Lower leg skin (tissue), 4 donors: ENCODE measurements around the gene AUTS2. TPM values are rescaled to one million over a fixed set of nuclear protein-coding genes. Genes with fewer than 3 reads are reported as not detected.

Experiments
- DNase-seq, 2 donors: peaks; one replicate each; pipeline ENCODE4 v3.0.0-alpha.2; 2019; ENCODE audit warnings: low spot score in 2 of 2
- H3K4me3 ChIP-seq: fragments of 200-600 bp; sonication (generic); 2 replicates; pipeline ENCODE4 v1.5.1; 2017; ENCODE audit warnings: mild to moderate bottlenecking, low read depth; ENCODE audit not compliant: poor library complexity, severe bottlenecking
- POLR2A ChIP-seq, 2 donors: fragments of 450-650 bp; IDR thresholded peaks; one replicate each; pipeline ENCODE4 v1.6.1; 2016 to 2017; ENCODE audit warnings: antibody characterized with exemption in 2 of 2, mild to moderate bottlenecking in 1 of 2, moderate library complexity in 1 of 2
- WGBS, 2 donors: methylation state at CpG; one replicate each; pipeline ENCODE4 v1.1.5; 2018; 5-methylcytosine and 5-hydroxymethylcytosine counted together
- intact Hi-C: fragments of 100-400 bp; cut with DNase I; formaldehyde crosslinking; loops from one replicate; pipeline ENCODE4 v1.15.0; 2023; ENCODE audit warnings: low total_unique reads
- total RNA-seq, 4 donors: library from RNA; depleted of rRNA; stranded (reverse); fragments of >200 nt; gene quantifications; one replicate each; pipeline ENCODE4 v1.1.0, GENCODE V29; 2016
- TF ChIP-seq, protein P1 (sequence below), 3 donors: fragments of 450-650 bp; IDR thresholded peaks; one replicate each; pipeline ENCODE4 v1.5.1; 2016; ENCODE audit warnings: antibody characterized with exemption in 3 of 3, mild to moderate bottlenecking in 3 of 3, moderate library complexity in 2 of 3

Gene AUTS2
- total RNA-seq, 4 donors from 2014 or later, result 30.8 to 41.9 (median 40.5) TPM

DNA sequence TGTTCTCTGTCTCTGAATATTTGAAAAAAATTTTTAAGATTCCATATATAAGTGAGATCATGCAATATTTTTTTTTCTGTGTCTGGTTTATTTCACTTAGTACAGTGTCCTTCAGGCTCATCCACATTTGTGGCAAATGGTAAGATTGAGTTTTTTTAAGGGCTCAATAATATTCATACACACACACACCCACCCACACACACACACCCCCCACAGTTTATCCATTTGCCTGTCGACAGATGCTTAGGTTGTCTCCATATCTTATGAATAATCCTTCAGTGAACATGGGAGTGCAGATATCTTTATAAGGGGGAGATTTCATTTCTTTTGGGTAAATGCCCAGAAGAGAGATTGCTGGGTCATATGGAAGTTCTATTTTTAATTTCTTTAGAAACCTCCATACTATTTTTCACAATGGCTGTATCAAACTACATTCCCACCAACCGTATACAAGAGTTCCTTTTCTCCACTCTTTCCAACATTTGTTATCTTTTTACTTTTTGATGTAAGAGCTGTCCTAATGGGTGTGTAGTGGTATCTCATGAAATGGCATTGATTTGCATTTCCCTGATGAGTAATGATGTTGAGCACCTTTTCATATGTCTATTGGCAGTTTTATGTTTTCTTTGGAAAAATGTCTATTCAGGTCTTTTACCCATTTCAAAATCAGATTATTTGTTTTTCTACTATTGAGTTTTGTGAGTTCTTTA, 35.0 kb downstream of the AUTS2 start:
- 88 to 93% methylated on average over 2 of the region's 2 CpGs for WGBS, 2 donors

DNA sequence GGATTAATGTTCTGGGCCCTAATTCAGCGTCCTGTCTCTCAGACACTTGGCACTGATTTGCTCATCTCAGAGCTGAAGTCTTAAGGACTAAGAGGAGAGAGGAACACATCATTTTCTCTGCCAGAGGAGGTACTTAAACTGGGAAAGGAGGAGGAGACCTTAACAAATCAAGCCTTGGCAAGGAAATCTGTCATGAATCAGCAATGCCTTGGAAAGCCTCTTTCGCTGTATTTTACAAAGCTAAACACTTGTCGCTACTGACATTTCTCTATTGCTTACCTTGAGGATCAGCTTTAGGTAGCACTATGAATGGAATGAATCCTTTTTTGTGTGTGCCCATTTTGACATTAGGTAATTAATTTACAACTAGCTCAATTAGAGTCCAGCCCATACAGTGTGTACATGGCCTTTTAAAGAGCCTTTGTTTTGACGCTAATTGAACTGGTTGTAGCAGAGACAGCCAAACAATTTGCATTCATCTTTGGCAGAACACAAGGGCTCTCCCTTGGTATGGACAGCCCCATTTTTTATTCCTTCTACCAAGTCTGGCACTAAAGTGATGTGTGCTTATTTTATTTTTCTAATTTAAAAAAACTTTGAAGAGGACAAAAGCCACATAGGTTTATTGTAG, 37.4 kb downstream of the AUTS2 start:
- DNase-seq, result no peak
- TF ChIP-seq, protein P1, sequence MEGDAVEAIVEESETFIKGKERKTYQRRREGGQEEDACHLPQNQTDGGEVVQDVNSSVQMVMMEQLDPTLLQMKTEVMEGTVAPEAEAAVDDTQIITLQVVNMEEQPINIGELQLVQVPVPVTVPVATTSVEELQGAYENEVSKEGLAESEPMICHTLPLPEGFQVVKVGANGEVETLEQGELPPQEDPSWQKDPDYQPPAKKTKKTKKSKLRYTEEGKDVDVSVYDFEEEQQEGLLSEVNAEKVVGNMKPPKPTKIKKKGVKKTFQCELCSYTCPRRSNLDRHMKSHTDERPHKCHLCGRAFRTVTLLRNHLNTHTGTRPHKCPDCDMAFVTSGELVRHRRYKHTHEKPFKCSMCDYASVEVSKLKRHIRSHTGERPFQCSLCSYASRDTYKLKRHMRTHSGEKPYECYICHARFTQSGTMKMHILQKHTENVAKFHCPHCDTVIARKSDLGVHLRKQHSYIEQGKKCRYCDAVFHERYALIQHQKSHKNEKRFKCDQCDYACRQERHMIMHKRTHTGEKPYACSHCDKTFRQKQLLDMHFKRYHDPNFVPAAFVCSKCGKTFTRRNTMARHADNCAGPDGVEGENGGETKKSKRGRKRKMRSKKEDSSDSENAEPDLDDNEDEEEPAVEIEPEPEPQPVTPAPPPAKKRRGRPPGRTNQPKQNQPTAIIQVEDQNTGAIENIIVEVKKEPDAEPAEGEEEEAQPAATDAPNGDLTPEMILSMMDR (IDR thresholded peaks at IDR 0.05), result no peak
- no peak for TF ChIP-seq POLR2A (IDR thresholded peaks at IDR 0.05)
- intact Hi-C loops, result no loop called here
- no peak overlapping the region for H3K4me3 ChIP-seq
- 52 to 53% methylated on average over 4 of the region's 4 CpGs for WGBS, 2 donors

More for the DNA sequence above, 35.0 kb downstream of the AUTS2 start:
- TF ChIP-seq POLR2A (IDR thresholded peaks at IDR 0.05), result no peak
- TF ChIP-seq, protein P1 (IDR thresholded peaks at IDR 0.05), result no peak
- intact Hi-C loops, result no loop called here
- DNase-seq, result no peak
- no peak overlapping the region for H3K4me3 ChIP-seq

DNA sequence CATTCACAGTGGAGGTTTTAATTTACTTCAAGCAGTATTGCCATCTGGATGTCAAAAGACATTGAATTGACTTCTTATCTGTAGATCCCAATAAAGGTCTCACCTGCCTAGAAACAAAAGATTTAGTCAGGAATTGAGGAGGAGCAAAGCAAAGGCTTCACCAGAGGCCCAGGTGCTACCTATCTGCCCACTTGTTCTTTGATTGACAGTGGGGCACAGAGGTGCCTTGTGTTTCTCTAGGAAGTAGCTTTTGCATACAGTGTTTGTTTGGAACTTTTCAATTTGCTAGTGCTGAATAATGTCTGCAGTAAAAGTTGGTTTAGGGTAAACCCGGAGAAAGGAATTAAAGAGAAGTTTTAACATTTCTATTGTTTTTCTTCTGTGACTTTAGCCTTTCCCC, 40.4 kb downstream of the AUTS2 start:
- H3K4me3 ChIP-seq, result no peak overlapping the region
- TF ChIP-seq POLR2A (IDR thresholded peaks at IDR 0.05), result no peak
- TF ChIP-seq, protein P1 (IDR thresholded peaks at IDR 0.05), result no peak
- intact Hi-C loops, result no loop called here
- WGBS, 2 donors, result 91 to 97% methylated on average over 1 of the region's 1 CpG
- DNase-seq, result no peak

DNA sequence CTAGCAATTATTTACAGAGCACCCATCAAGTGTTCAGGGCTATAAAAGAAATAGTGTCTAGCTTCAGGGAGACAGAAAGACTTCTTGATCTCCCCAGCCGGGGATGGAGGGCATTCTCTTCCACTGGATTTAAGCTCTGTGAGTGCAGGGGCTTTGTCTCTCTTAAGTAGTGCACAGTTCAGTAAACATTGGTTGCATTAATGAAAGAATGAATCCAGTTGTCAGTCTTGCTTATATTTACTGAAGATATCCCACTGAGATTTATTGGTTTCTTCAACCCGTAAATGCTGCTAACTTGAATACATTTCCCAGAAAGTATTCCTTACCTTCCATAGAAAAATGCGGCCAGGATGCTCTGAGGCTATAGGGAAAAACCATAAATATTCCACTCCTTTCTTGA, 41.9 kb downstream of the AUTS2 start:
- no peak for DNase-seq
- WGBS, 2 donors, result 94 to 96% methylated on average over 3 of the region's 3 CpGs
- intact Hi-C loops, result no loop called here
- no peak overlapping the region for H3K4me3 ChIP-seq
- TF ChIP-seq, protein P1 (IDR thresholded peaks at IDR 0.05), result no peak
- no peak for TF ChIP-seq POLR2A (IDR thresholded peaks at IDR 0.05)

DNA sequence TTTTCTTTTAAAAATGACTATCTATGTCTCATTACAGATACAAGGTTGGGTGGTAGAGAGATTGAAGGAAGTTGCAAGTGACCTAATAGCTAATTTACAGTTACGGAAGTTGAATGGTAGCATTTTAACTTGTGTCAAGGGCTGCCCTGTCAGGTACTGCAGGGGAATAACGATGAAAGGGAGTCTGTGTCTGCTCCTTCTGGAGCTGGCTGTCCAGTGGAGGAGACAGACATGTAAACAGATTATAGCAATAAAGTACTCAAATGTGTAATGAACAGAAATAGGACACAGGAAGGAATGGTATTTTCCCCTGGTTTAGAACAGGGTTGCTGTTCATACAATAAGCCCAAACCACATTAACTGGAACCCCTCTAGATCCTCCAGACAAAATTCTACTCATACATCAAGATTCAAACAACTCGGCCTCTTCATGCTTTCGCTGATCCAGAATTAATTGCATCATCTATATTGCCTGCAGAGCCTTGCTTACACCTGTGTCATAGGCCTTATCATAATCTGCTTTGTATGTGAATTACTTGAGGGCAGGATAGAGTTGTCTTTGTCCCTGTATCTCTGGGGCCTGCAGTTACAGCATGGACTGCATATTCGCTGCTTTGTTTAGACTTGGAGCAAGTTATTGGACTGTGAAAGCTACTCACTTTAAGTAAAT, 42.8 kb downstream of the AUTS2 start:
- DNase-seq, result no peak
- TF ChIP-seq, protein P1 (IDR thresholded peaks at IDR 0.05), result no peak
- TF ChIP-seq POLR2A (IDR thresholded peaks at IDR 0.05), result no peak
- WGBS, 2 donors, result 90 to 93% methylated on average over 5 of the region's 5 CpGs
- no peak overlapping the region for H3K4me3 ChIP-seq
- intact Hi-C loops, result no loop called here
